ENCODE measurements around the gene AFDN. TPM values are rescaled to one million over a fixed set of nuclear protein-coding genes. Genes with fewer than 3 reads are reported as not detected.

The AFDN gene
- total and polyA plus RNA-seq, 2 donors (not counting 1 experiment from before 2014, with no cell fraction given) = 21.0 to 57.1 TPM

- H3K36me3 ChIP-seq (ENCODE audit: control insufficient read depth, insufficient read depth, low read length) = no peaks in the 10 kb centered on the region
- no peak overlapping the region for H3K4me3 ChIP-seq (replicated peaks in 1 of 4; ENCODE audit: control extremely low read depth in 1 of 4, insufficient read depth in 1 of 4, low read depth in 3 of 4, low read length in 4 of 4)
- H3K27me3 ChIP-seq (ENCODE audit: control insufficient read depth, insufficient read depth, low read length) = no peaks in the 10 kb centered on the region
- no peaks in the 10 kb centered on the region for H3K79me2 ChIP-seq (ENCODE audit: control insufficient read depth, insufficient read depth, low read length)
- no peak overlapping the region for H3K27ac ChIP-seq (ENCODE audit: insufficient read depth, low read length)
- no peak overlapping the region for H2AFZ ChIP-seq (ENCODE audit: low read length)
- no peak overlapping the region for H3K9ac ChIP-seq (ENCODE audit: insufficient read depth, low read length)
- DNase-seq (ENCODE audit: low read depth in 2 of 2) = no peak
- no peaks in the 10 kb centered on the region for H4K20me1 ChIP-seq (ENCODE audit: control insufficient read depth, extremely low read depth, insufficient read depth, low read length)
- H3K4me2 ChIP-seq (ENCODE audit: extremely low read depth, insufficient read depth, low read length) = no peak overlapping the region
- TF ChIP-seq CTCF (conservative IDR thresholded peaks at IDR 0.05 in 1 of 2, IDR thresholded peaks at IDR 0.05 in 1 of 2; ENCODE audit: low read depth in 1 of 2, low read length in 2 of 2) (no peak), EZH2 (IDR thresholded peaks at IDR 0.05; ENCODE audit: low read length, missing control alignments) (no peak)
- H3K4me1 ChIP-seq (ENCODE audit: control insufficient read depth, extremely low read depth, insufficient read depth, low read length) = no peaks in the 10 kb centered on the region
- no peaks in the 10 kb centered on the region for H3K9me3 ChIP-seq (ENCODE audit: control insufficient read depth, insufficient read depth, low read depth, low read length)
Observed at GRCh38 chr6:167789358-167789757, 37.4 kb upstream of the AFDN start.

GRCh38 chr6:167791091-167791779, 35.5 kb upstream of the AFDN start:
- Histone ChIP-seq H3K27me3 (ENCODE audit: control insufficient read depth, insufficient read depth, low read length) (no peaks in the 10 kb centered on the region), H3K9ac (ENCODE audit: insufficient read depth, low read length) (no peak overlapping the region), H3K4me1 (ENCODE audit: control insufficient read depth, extremely low read depth, insufficient read depth, low read length) (no peaks in the 10 kb centered on the region), H3K4me2 (ENCODE audit: extremely low read depth, insufficient read depth, low read length) (no peak overlapping the region), H3K36me3 (ENCODE audit: control insufficient read depth, insufficient read depth, low read length) (no peaks in the 10 kb centered on the region), H4K20me1 (ENCODE audit: control insufficient read depth, extremely low read depth, insufficient read depth, low read length) (no peaks in the 10 kb centered on the region), H3K4me3 (replicated peaks in 1 of 4; ENCODE audit: control extremely low read depth in 1 of 4, insufficient read depth in 1 of 4, low read depth in 3 of 4, low read length in 4 of 4) (no peak overlapping the region), H3K27ac (ENCODE audit: insufficient read depth, low read length) (no peak overlapping the region), H3K79me2 (ENCODE audit: control insufficient read depth, insufficient read depth, low read length) (no peaks in the 10 kb centered on the region), H2AFZ (ENCODE audit: low read length) (no peak overlapping the region), H3K9me3 (ENCODE audit: control insufficient read depth, insufficient read depth, low read depth, low read length) (no peaks in the 10 kb centered on the region)
- no peak for TF ChIP-seq CTCF (conservative IDR thresholded peaks at IDR 0.05 in 1 of 2, IDR thresholded peaks at IDR 0.05 in 1 of 2; ENCODE audit: low read depth in 1 of 2, low read length in 2 of 2)
- TF ChIP-seq EZH2 (IDR thresholded peaks at IDR 0.05; ENCODE audit: low read length, missing control alignments) = no peak
- no peak for DNase-seq (ENCODE audit: low read depth in 2 of 2)

GRCh38 chr6:167791780-167792478, 34.8 kb upstream of the AFDN start:
- Histone ChIP-seq H3K9ac (ENCODE audit: insufficient read depth, low read length) (no peak overlapping the region), H3K4me3 (replicated peaks in 1 of 4; ENCODE audit: control extremely low read depth in 1 of 4, insufficient read depth in 1 of 4, low read depth in 3 of 4, low read length in 4 of 4) (no peak overlapping the region), H3K4me2 (ENCODE audit: extremely low read depth, insufficient read depth, low read length) (no peak overlapping the region), H3K36me3 (ENCODE audit: control insufficient read depth, insufficient read depth, low read length) (no peaks in the 10 kb centered on the region), H3K9me3 (ENCODE audit: control insufficient read depth, insufficient read depth, low read depth, low read length) (no peaks in the 10 kb centered on the region), H2AFZ (ENCODE audit: low read length) (no peak overlapping the region), H3K4me1 (ENCODE audit: control insufficient read depth, extremely low read depth, insufficient read depth, low read length) (no peaks in the 10 kb centered on the region), H3K27ac (ENCODE audit: insufficient read depth, low read length) (no peak overlapping the region), H4K20me1 (ENCODE audit: control insufficient read depth, extremely low read depth, insufficient read depth, low read length) (no peaks in the 10 kb centered on the region), H3K79me2 (ENCODE audit: control insufficient read depth, insufficient read depth, low read length) (no peaks in the 10 kb centered on the region), H3K27me3 (ENCODE audit: control insufficient read depth, insufficient read depth, low read length) (no peaks in the 10 kb centered on the region)
- no peak for DNase-seq (ENCODE audit: low read depth in 2 of 2)
- TF ChIP-seq EZH2 (IDR thresholded peaks at IDR 0.05; ENCODE audit: low read length, missing control alignments) = no peak
- no peak for TF ChIP-seq CTCF (conservative IDR thresholded peaks at IDR 0.05 in 1 of 2, IDR thresholded peaks at IDR 0.05 in 1 of 2; ENCODE audit: low read depth in 1 of 2, low read length in 2 of 2)
